SK-N-SH (cell line): ENCODE results near the gene TRANK1. TPM values are rescaled to one million over a fixed set of nuclear protein-coding genes. Genes with fewer than 3 reads are reported as not detected.

Experiments used
- CTCF ChIA-PET: fragments of 300-600, 350-600 bp; formaldehyde crosslinking; extraction: SDS; loops from one replicate; lab custom pipeline; 2021; lab: Yijun Ruan, JAX
- POLR2A ChIA-PET: fragments of 350-600 bp; sonication (Branson Sonifier 250); formaldehyde crosslinking; extraction: SDS; loops from one replicate; lab custom pipeline; 2020; ENCODE audit warnings: antibody characterized with exemption, inconsistent platforms; lab: Yijun Ruan, JAX
- DNase-seq: peaks from one replicate; pipeline ENCODE4 v3.0.0; 2012
- H2AFZ ChIP-seq: fragments of 200-600 bp; sonication (generic); 2 replicates; pipeline ENCODE4 v1.8.1; 2016; ENCODE audit warnings: antibody characterized with exemption, mild to moderate bottlenecking, low read depth
- H3F3A ChIP-seq: fragments of 200-600 bp; sonication (generic); replicated peaks from 2 replicates; pipeline ENCODE3; 2016; ENCODE audit warnings: antibody characterized with exemption, mild to moderate bottlenecking; ENCODE audit not compliant: insufficient read depth
- H3K27ac ChIP-seq, 2 experiments: fragments of 200-500 bp in 1 of 2; fragments of 200-600 bp in 1 of 2; sonication (Bioruptor generic) in 1 of 2; sonication (generic), shearing (Covaris generic) in 1 of 2; 2 replicates each; pipeline versions ENCODE4 v1.5.1 to v1.6.1; 2014 to 2016; ENCODE audit warnings: low read depth in 2 of 2, inconsistent platforms in 1 of 2, low read length in 1 of 2, mild to moderate bottlenecking in 1 of 2, mixed read lengths in 1 of 2
- H3K27me3 ChIP-seq: fragments of 200-600 bp; sonication (generic), shearing (Covaris generic); 2 replicates; pipeline ENCODE4 v1.6.1; 2016; ENCODE audit warnings: mixed run types; ENCODE audit not compliant: insufficient read depth
- H3K36me3 ChIP-seq, 2 experiments: fragments of 200-500 bp in 1 of 2; fragments of 200-600 bp in 1 of 2; sonication (Bioruptor generic) in 1 of 2; sonication (generic) in 1 of 2; replicated peaks in 1 of 2; 2 replicates each; pipeline versions ENCODE3 to v1.5.1; 2014 to 2016; ENCODE audit warnings: low read length in 1 of 2, mild to moderate bottlenecking in 1 of 2; ENCODE audit not compliant: insufficient read depth in 2 of 2, control insufficient read depth in 1 of 2
- H3K4me1 ChIP-seq, 2 experiments: fragments of 200-500 bp in 1 of 2; fragments of 200-600 bp in 1 of 2; sonication (Bioruptor generic) in 1 of 2; sonication (generic), shearing (Covaris generic) in 1 of 2; 2 replicates each; pipeline versions ENCODE4 v1.5.1 to v1.6.1; 2014 to 2016; ENCODE audit warnings: low read depth in 1 of 2, low read length in 1 of 2, mixed run types in 1 of 2; ENCODE audit not compliant: insufficient read depth in 2 of 2, control insufficient read depth in 1 of 2
- H3K4me2 ChIP-seq: fragments of 200-600 bp; sonication (generic), shearing (Covaris generic); 2 replicates; pipeline ENCODE4 v1.6.1; 2017; ENCODE audit warnings: mixed run types
- H3K4me3 ChIP-seq, 2 experiments: fragments of 200-500 bp in 1 of 2; fragments of 200-600 bp in 1 of 2; sonication (Bioruptor generic) in 1 of 2; sonication (generic), shearing (Covaris generic) in 1 of 2; 2 replicates each; pipeline versions ENCODE4 v1.5.1 to v1.8.1; 2014 to 2016; ENCODE audit warnings: low read depth in 2 of 2, inconsistent platforms in 1 of 2, low read length in 1 of 2, mild to moderate bottlenecking in 1 of 2, mixed read lengths in 1 of 2, moderate library complexity in 1 of 2
- H3K79me2 ChIP-seq: fragments of 200-600 bp; sonication (generic); 2 replicates; pipeline ENCODE4 v1.8.1; 2017; ENCODE audit warnings: mild to moderate bottlenecking; ENCODE audit not compliant: insufficient read depth
- H3K9ac ChIP-seq: fragments of 200-600 bp; sonication (generic); 2 replicates; pipeline ENCODE4 v1.6.1; 2017; ENCODE audit warnings: mixed run types
- H3K9me2 ChIP-seq: fragments of 200-600 bp; sonication (generic); 2 replicates; pipeline ENCODE4 v1.6.1; 2017; ENCODE audit warnings: mixed run types
- H3K9me3 ChIP-seq: fragments of 200-600 bp; sonication (generic); 2 replicates; pipeline ENCODE4 v1.6.1; 2017; ENCODE audit warnings: mixed run types, mild to moderate bottlenecking, moderate library complexity
- H4K20me1 ChIP-seq: fragments of 200-600 bp; sonication (generic); 2 replicates; pipeline ENCODE4 v1.6.1; 2017; ENCODE audit warnings: mild to moderate bottlenecking, mixed run types; ENCODE audit not compliant: insufficient read depth
- CHD2 ChIP-seq: fragments of 150-350 bp; IDR thresholded peaks from 2 replicates; pipeline ENCODE4 v1.6.1; 2018; ENCODE audit warnings: low read length; ENCODE audit not compliant: partially characterized antibody
- ELF1 ChIP-seq: IDR thresholded peaks from 2 replicates; pipeline ENCODE4 v1.4.0; 2012
- FOSL2 ChIP-seq: IDR thresholded peaks from 2 replicates; pipeline ENCODE4 v1.4.0; 2012; ENCODE audit warnings: low read depth, mild to moderate bottlenecking, moderate library complexity, borderline replicate concordance
- FOXJ3 ChIP-seq: sonication (generic); formaldehyde crosslinking; IDR thresholded peaks from 2 replicates; pipeline ENCODE4 v1.5.1; 2020; ENCODE audit warnings: mild to moderate bottlenecking, missing genetic modification reagents
- GABPA ChIP-seq: IDR thresholded peaks from 2 replicates; pipeline ENCODE4 v1.4.0; 2012; ENCODE audit warnings: low read depth, mild to moderate bottlenecking
- JUND ChIP-seq: IDR thresholded peaks from 2 replicates; pipeline ENCODE4 v1.4.0; 2012
- MEF2A ChIP-seq: IDR thresholded peaks from 2 replicates; pipeline ENCODE4 v1.4.0; 2012; ENCODE audit warnings: low read depth, borderline replicate concordance
- NRF1 ChIP-seq: IDR thresholded peaks from 2 replicates; pipeline ENCODE4 v1.6.1; 2012; ENCODE audit warnings: low read depth, mild to moderate bottlenecking, low read length
- PBX3 ChIP-seq: IDR thresholded peaks from 2 replicates; pipeline ENCODE4; 2012
- POLR2AphosphoS5 ChIP-seq: IDR thresholded peaks from 2 replicates; pipeline ENCODE4 v1.6.1; 2012; ENCODE audit warnings: low read depth, low read length
- RCOR1 ChIP-seq: fragments of 150-350 bp; IDR thresholded peaks from 2 replicates; pipeline ENCODE4 v1.6.1; 2017; ENCODE audit warnings: antibody characterized with exemption, low read length
- REST ChIP-seq: IDR thresholded peaks from 2 replicates; pipeline ENCODE4 v1.6.1; 2012; ENCODE audit warnings: mild to moderate bottlenecking, low read depth, low read length, moderate library complexity
- SMC3 ChIP-seq: IDR thresholded peaks from 2 replicates; pipeline ENCODE4 v1.6.1; 2012; ENCODE audit warnings: low read depth, low read length, improper control_type of control experiment
- TEAD4 ChIP-seq: IDR thresholded peaks from 2 replicates; pipeline ENCODE4 v1.4.0; 2012; ENCODE audit warnings: mild to moderate bottlenecking, borderline replicate concordance; ENCODE audit not compliant: insufficient read depth
- ZBTB33 ChIP-seq: IDR thresholded peaks from 2 replicates; pipeline ENCODE4 v1.4.0; 2012; ENCODE audit warnings: low read depth, borderline replicate concordance
- WGBS: methylation state at CpG from one replicate; pipeline ENCODE4 v1.1.6; 2017; ENCODE audit warnings: low lambda C conversion rate; 5-methylcytosine and 5-hydroxymethylcytosine counted together
- polyA plus RNA-seq, 3 experiments: library from polyadenylated mRNA; depleted of rRNA; stranded (reverse); fragments of >200 nt; gene quantifications; 2 replicates each; pipeline ENCODE4 v1.2.3, GENCODE V29; 2012
- TF ChIP-seq, protein P1 (sequence below): fragments of 200-600 bp; sonication (generic); IDR thresholded peaks from 2 replicates; pipeline ENCODE4 v1.6.1; 2017; ENCODE audit warnings: antibody characterized with exemption, mild to moderate bottlenecking, moderate library complexity

TRANK1 gene
- polyA plus RNA-seq, 1 of the 3 experiments (the other 2 are of a cell fraction): 0.16 TPM

GRCh38 chr3:36988356-36988755 is 43.5 kb upstream of the TRANK1 start:
- no peak for DNase-seq
- Histone ChIP-seq H3K4me2 (peak overlapping the region; percentile 33; the same call in 1 of the 2 replicates), H3K9me3 (no peaks in the 10 kb centered on the region), H3K9me2 (no peaks in the 10 kb centered on the region), H3K9ac (no peak overlapping the region), H2AFZ (no peak overlapping the region), H3K36me3 (peaks cover 70 to 71% of the 10 kb centered on the region in 2 experiments), H3K4me1 (peaks cover 25% of the 10 kb centered on the region in 2 experiments; a peak in 3 of 4 replicates), H3F3A (peaks cover 16% of the 10 kb centered on the region), H3K27ac (no peak overlapping the region), H3K27me3 (no peaks in the 10 kb centered on the region)
- 96% methylated on average over 2 of the region's 2 CpGs for WGBS
- CTCF ChIA-PET: interaction anchor here (0.6 to 1.4 kb wide), 4 partner anchors 13 to 258 kb away, joined by 3 to 4 read pairs (median 3); no protein-coding TSS in a partner anchor
- POLR2A ChIA-PET: no interaction called here
- TF ChIP-seq MEF2A (no peak), FOSL2 (no peak), REST (no peak), NRF1 (no peak), FOXJ3 (CRISPR knock-in tag) (no peak), TEAD4 (no peak), RCOR1 (no peak), GABPA (no peak)
- TF ChIP-seq, protein P1, sequence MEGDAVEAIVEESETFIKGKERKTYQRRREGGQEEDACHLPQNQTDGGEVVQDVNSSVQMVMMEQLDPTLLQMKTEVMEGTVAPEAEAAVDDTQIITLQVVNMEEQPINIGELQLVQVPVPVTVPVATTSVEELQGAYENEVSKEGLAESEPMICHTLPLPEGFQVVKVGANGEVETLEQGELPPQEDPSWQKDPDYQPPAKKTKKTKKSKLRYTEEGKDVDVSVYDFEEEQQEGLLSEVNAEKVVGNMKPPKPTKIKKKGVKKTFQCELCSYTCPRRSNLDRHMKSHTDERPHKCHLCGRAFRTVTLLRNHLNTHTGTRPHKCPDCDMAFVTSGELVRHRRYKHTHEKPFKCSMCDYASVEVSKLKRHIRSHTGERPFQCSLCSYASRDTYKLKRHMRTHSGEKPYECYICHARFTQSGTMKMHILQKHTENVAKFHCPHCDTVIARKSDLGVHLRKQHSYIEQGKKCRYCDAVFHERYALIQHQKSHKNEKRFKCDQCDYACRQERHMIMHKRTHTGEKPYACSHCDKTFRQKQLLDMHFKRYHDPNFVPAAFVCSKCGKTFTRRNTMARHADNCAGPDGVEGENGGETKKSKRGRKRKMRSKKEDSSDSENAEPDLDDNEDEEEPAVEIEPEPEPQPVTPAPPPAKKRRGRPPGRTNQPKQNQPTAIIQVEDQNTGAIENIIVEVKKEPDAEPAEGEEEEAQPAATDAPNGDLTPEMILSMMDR: no peak
- TF ChIP-seq, all 33 proteins: peak for 0
- Histone ChIP-seq H4K20me1 (peaks cover 25% of the 10 kb centered on the region), H3K79me2 (peaks cover 53% of the 10 kb centered on the region), H3K4me3 (no peak overlapping the region)

DNA sequence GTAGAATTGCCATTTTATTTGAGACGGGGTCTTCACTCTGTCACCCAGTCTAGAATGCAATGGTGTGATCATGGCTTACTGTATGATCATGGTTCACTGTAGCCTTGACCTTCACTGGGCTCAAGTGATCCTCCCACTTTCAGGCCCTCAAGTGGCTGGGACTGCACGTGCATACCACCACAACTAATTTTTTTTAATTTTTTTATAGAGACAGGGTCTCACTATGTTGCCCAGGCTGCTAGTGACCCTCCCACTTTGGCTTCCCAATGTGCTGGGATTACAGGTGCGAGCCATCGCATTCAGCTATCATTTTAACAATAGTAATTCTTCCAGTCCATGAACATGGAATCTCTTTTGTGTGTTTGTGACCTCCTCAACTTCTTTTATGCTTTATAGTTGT is 36.2 kb upstream of the TRANK1 start:
- no peaks in the 10 kb centered on the region for H4K20me1 ChIP-seq
- H3K9me3 ChIP-seq: no peaks in the 10 kb centered on the region
- H3K27me3 ChIP-seq: no peaks in the 10 kb centered on the region
- TF ChIP-seq PBX3 (no peak), CHD2 (no peak), FOSL2 (no peak), ELF1 (no peak), ZBTB33 (no peak), GABPA (no peak), TEAD4 (no peak), MEF2A (no peak), POLR2AphosphoS5 (no peak), JUND (no peak), SMC3 (no peak)
- TF ChIP-seq, protein P1: no peak

More for the DNA sequence above, 36.2 kb upstream of the TRANK1 start:
- POLR2A ChIA-PET: no interaction called here
- Histone ChIP-seq H3K27ac (no peak overlapping the region), H3K9ac (no peak overlapping the region), H3K4me2 (no peak overlapping the region), H2AFZ (no peak overlapping the region), H3K9me2 (no peaks in the 10 kb centered on the region), H3K36me3 (peaks cover 22 to 35% of the 10 kb centered on the region in 2 experiments), H3K79me2 (no peaks in the 10 kb centered on the region), H3F3A (no peaks in the 10 kb centered on the region), H3K4me3 (no peak overlapping the region), H3K4me1 (no peaks in the 10 kb centered on the region)
- DNase-seq: no peak
- CTCF ChIA-PET: interaction anchor here (1.4 kb wide), 1 partner anchor 12 kb away, joined by 4 read pairs; the partner anchor contains the start of gene EPM2AIP1
- 98% methylated on average over 4 of the region's 4 CpGs for WGBS
